Measurements from ENCODE around the gene CCL27. TPM values are rescaled to one million over a fixed set of nuclear protein-coding genes. Genes with fewer than 3 reads are reported as not detected.

CCL27 gene
- total and polyA plus RNA-seq, 10 of the 15 experiments (the other 5 are each of a cell fraction or from before 2014, with no cell fraction given) = 0.45 TPM; not detected in 9

- no peak overlapping the region for H2AFZ ChIP-seq (ENCODE audit: control insufficient read depth, low read depth, low read length)
- H3K79me2 ChIP-seq (ENCODE audit: control insufficient read depth, insufficient read depth, low read length) = no peaks in the 10 kb centered on the region
- H3K27ac ChIP-seq (ENCODE audit: control insufficient read depth, insufficient read depth) = no peak overlapping the region
- ChIA-PET POLR2A (no interaction called here), RAD21 (ENCODE audit: unreplicated experiment) (interaction anchor here (0.7 kb wide), 1 partner anchor 16 kb away, joined by 4 read pairs; no protein-coding TSS in a partner anchor), CTCF (interaction anchor here (0.8 to 1.1 kb wide), 3 partner anchors 14 to 282 kb away, joined by 4 to 5 read pairs (median 4); no protein-coding TSS in a partner anchor), SMC1A (ENCODE audit: uncharacterized antibody, unreplicated experiment) (interaction anchor here (1.0 to 1.1 kb wide), 2 partner anchors 8 to 211 kb away, joined by 3 read pairs; no protein-coding TSS in a partner anchor)
- H4K20me1 ChIP-seq (ENCODE audit: control insufficient read depth, insufficient read depth) = no peaks in the 10 kb centered on the region
- no peak for FAIRE-seq
- TF ChIP-seq CUX1 (IDR thresholded peaks at IDR 0.05; ENCODE audit: insufficient replicate concordance, low read depth, low read length) = no peak
- no peak for TF ChIP-seq ZNF687 (IDR thresholded peaks at IDR 0.05)
- no peak for TF ChIP-seq GATAD2B (conservative IDR thresholded peaks at IDR 0.05; ENCODE audit: low read depth)
- TF ChIP-seq BMI1 (IDR thresholded peaks at IDR 0.05; ENCODE audit: borderline replicate concordance) = no peak
- no peaks in the 10 kb centered on the region for H3K9me3 ChIP-seq (replicated peaks; ENCODE audit: control insufficient read depth, insufficient read depth, low read length)
- intact Hi-C loops (cut with micrococcal nuclease; ENCODE audit: unreplicated experiment) = no loop called here
- no peak for DNase-seq (ENCODE audit: low read depth, low spot score)
- no peaks in the 10 kb centered on the region for H3K36me3 ChIP-seq (ENCODE audit: control insufficient read depth in 2 of 2, insufficient read depth in 2 of 2, low read length in 1 of 2)
- no peaks in the 10 kb centered on the region; a peak in 3 of 4 replicates for H3K27me3 ChIP-seq (replicated peaks in 1 of 2; ENCODE audit: control insufficient read depth in 2 of 2, insufficient read depth in 2 of 2, low read length in 1 of 2)
- H3K4me1 ChIP-seq (ENCODE audit: control insufficient read depth, insufficient read depth, low read length) = peaks cover 16% of the 10 kb centered on the region
- H3K9ac ChIP-seq (ENCODE audit: control insufficient read depth, insufficient read depth, low read length) = no peak overlapping the region
- 37% methylated on average over 5 of the region's 5 CpGs for WGBS (ENCODE audit: insufficient coverage, insufficient replicate concordance, low lambda C conversion rate, missing lambda C conversion rate)
- ATAC-seq = no peak
- no peak overlapping the region for H3K4me2 ChIP-seq (ENCODE audit: control insufficient read depth, insufficient read depth)
- in situ Hi-C loops (cut with MboI) = no loop called here
- no peak overlapping the region for H3K4me3 ChIP-seq
- BruUV-seq (replicated peaks) = no TSS peak
These were observed 23.8 kb upstream of the CCL27 start for GRCh38 chr9:34686231-34686630.
